ENCODE results near the gene OR10J4. TPM values are rescaled to one million over a fixed set of nuclear protein-coding genes. Genes with fewer than 3 reads are reported as not detected.

Gene OR10J4
- not detected for total RNA-seq

- Mint-ChIP-seq H3K9me3 (no peaks in the 10 kb centered on the region), H3K27me3 (no peaks in the 10 kb centered on the region), H3K4me1 (no peaks in the 10 kb centered on the region), H3K36me3 (ENCODE audit: low read depth) (no peaks in the 10 kb centered on the region), H3K4me3 (no peak within 1 kb of the TSS), H3K27ac (no peak within 1 kb of the TSS)
- POLR2A ChIA-PET = no interaction called here
- no peak for DNase-seq
- CTCF ChIA-PET = interaction anchor here (0.9 kb wide), 1 partner anchor 9 kb away, joined by 3 read pairs; no protein-coding TSS in a partner anchor
Observed at GRCh38 chr1:159431904-159432303, at the start of gene OR10J4. Gene OR10J4, plus strand, starts transcription at chr1:159432204.

GRCh38 chr1:159406821-159407220 is 25.2 kb upstream of the OR10J4 start:
- DNase-seq = no peak
- Mint-ChIP-seq H3K36me3 (ENCODE audit: low read depth) (no peaks in the 10 kb centered on the region), H3K27me3 (peaks cover 2% of the 10 kb centered on the region), H3K9me3 (no peaks in the 10 kb centered on the region), H3K4me3 (no peak overlapping the region), H3K27ac (no peak overlapping the region), H3K4me1 (no peaks in the 10 kb centered on the region)
- ChIA-PET POLR2A (no interaction called here), CTCF (no interaction called here)

GRCh38 chr1:159408862-159409400 is 23.1 kb upstream of the OR10J4 start:
- POLR2A ChIA-PET = no interaction called here
- H3K9me3 Mint-ChIP-seq = no peaks in the 10 kb centered on the region
- H3K27ac Mint-ChIP-seq = no peak overlapping the region
- no peak for DNase-seq
- no peaks in the 10 kb centered on the region for H3K27me3 Mint-ChIP-seq
- H3K4me1 Mint-ChIP-seq = no peaks in the 10 kb centered on the region
- no peaks in the 10 kb centered on the region for H3K36me3 Mint-ChIP-seq (ENCODE audit: low read depth)
- CTCF ChIA-PET = no interaction called here
- H3K4me3 Mint-ChIP-seq = no peak overlapping the region

GRCh38 chr1:159421821-159422220 is 10.2 kb upstream of the OR10J4 start:
- no peak overlapping the region for H3K4me3 Mint-ChIP-seq
- H3K27me3 Mint-ChIP-seq = peaks cover 2% of the 10 kb centered on the region
- peaks cover 17% of the 10 kb centered on the region for H3K9me3 Mint-ChIP-seq
- H3K4me1 Mint-ChIP-seq = no peaks in the 10 kb centered on the region
- POLR2A ChIA-PET = no interaction called here
- DNase-seq = no peak
- H3K27ac Mint-ChIP-seq = no peak overlapping the region
- no peaks in the 10 kb centered on the region for H3K36me3 Mint-ChIP-seq (ENCODE audit: low read depth)
- CTCF ChIA-PET = no interaction called here

GRCh38 chr1:159428536-159428935 is 3.5 kb upstream of the OR10J4 start:
- no peaks in the 10 kb centered on the region for H3K27me3 Mint-ChIP-seq

GRCh38 chr1:159429074-159429861 is 2.7 kb upstream of the OR10J4 start:
- no peaks in the 10 kb centered on the region for H3K36me3 Mint-ChIP-seq (ENCODE audit: low read depth)
- POLR2A ChIA-PET = no interaction called here
- CTCF ChIA-PET = no interaction called here
- no peaks in the 10 kb centered on the region for H3K9me3 Mint-ChIP-seq
- DNase-seq = no peak
- H3K27ac Mint-ChIP-seq = no peak overlapping the region
- H3K27me3 Mint-ChIP-seq = no peaks in the 10 kb centered on the region
- H3K4me3 Mint-ChIP-seq = no peak overlapping the region
- no peaks in the 10 kb centered on the region for H3K4me1 Mint-ChIP-seq

More at GRCh38 chr1:159428536-159428935, 3.5 kb upstream of the OR10J4 start:
- no peaks in the 10 kb centered on the region for H3K36me3 Mint-ChIP-seq (ENCODE audit: low read depth)
- no peaks in the 10 kb centered on the region for H3K9me3 Mint-ChIP-seq
- no peak overlapping the region for H3K4me3 Mint-ChIP-seq
- no peaks in the 10 kb centered on the region for H3K4me1 Mint-ChIP-seq
- no peak for DNase-seq
- CTCF ChIA-PET = no interaction called here
- POLR2A ChIA-PET = no interaction called here
- no peak overlapping the region for H3K27ac Mint-ChIP-seq

- no peak overlapping the region for H3K4me3 Mint-ChIP-seq
- no peak for DNase-seq
- H3K27ac Mint-ChIP-seq = no peak overlapping the region
- no peaks in the 10 kb centered on the region for H3K4me1 Mint-ChIP-seq
- CTCF ChIA-PET = no interaction called here
- no peaks in the 10 kb centered on the region for H3K9me3 Mint-ChIP-seq
- H3K36me3 Mint-ChIP-seq (ENCODE audit: low read depth) = no peaks in the 10 kb centered on the region
- no peaks in the 10 kb centered on the region for H3K27me3 Mint-ChIP-seq
- POLR2A ChIA-PET = no interaction called here
Observed at GRCh38 chr1:159430985-159431384, 1.0 kb upstream of the OR10J4 start.

- Mint-ChIP-seq H3K4me3 (no peak overlapping the region), H3K27ac (no peak overlapping the region), H3K9me3 (no peaks in the 10 kb centered on the region), H3K4me1 (no peaks in the 10 kb centered on the region), H3K27me3 (peaks cover 2% of the 10 kb centered on the region), H3K36me3 (ENCODE audit: low read depth) (no peaks in the 10 kb centered on the region)
- no peak for DNase-seq
- ChIA-PET POLR2A (no interaction called here), CTCF (no interaction called here)
Observed at GRCh38 chr1:159436469-159436868, 4.5 kb downstream of the OR10J4 start.

- ChIA-PET CTCF (no interaction called here), POLR2A (no interaction called here)
- H3K27me3 Mint-ChIP-seq = peaks cover 2% of the 10 kb centered on the region
- H3K36me3 Mint-ChIP-seq (ENCODE audit: low read depth) = no peaks in the 10 kb centered on the region
- H3K4me3 Mint-ChIP-seq = no peak within 1 kb of the TSS
- H3K4me1 Mint-ChIP-seq = no peaks in the 10 kb centered on the region
- no peak within 1 kb of the TSS for H3K27ac Mint-ChIP-seq
- no peaks in the 10 kb centered on the region for H3K9me3 Mint-ChIP-seq
- DNase-seq = no peak
Observed at GRCh38 chr1:159439422-159439821, 7.4 kb downstream of the OR10J4 start, which contains the start of gene OR10J1. Gene OR10J1, plus strand, starts transcription at chr1:159439722. Its CDS starts 70 bp downstream, at chr1:159439792.

GRCh38 chr1:159441360-159441759 is 9.4 kb downstream of the OR10J4 start:
- H3K4me1 Mint-ChIP-seq = no peaks in the 10 kb centered on the region
- no peak overlapping the region for H3K4me3 Mint-ChIP-seq
- ChIA-PET POLR2A (no interaction called here), CTCF (no interaction called here)
- DNase-seq = no peak
- H3K27me3 Mint-ChIP-seq = peaks cover 2% of the 10 kb centered on the region
- no peak overlapping the region for H3K27ac Mint-ChIP-seq
- no peaks in the 10 kb centered on the region for H3K9me3 Mint-ChIP-seq
- no peaks in the 10 kb centered on the region for H3K36me3 Mint-ChIP-seq (ENCODE audit: low read depth)

- H3K27me3 Mint-ChIP-seq = peaks cover 2% of the 10 kb centered on the region
- ChIA-PET POLR2A (no interaction called here), CTCF (interaction anchor here (0.6 kb wide), 1 partner anchor 1699 kb away, joined by 3 read pairs; no protein-coding TSS in a partner anchor)
- no peak overlapping the region for H3K4me3 Mint-ChIP-seq
- no peaks in the 10 kb centered on the region for H3K36me3 Mint-ChIP-seq (ENCODE audit: low read depth)
- H3K9me3 Mint-ChIP-seq = no peaks in the 10 kb centered on the region
- no peaks in the 10 kb centered on the region for H3K4me1 Mint-ChIP-seq
- H3K27ac Mint-ChIP-seq = no peak overlapping the region
- DNase-seq = no peak
Observed at GRCh38 chr1:159442428-159442827, 10.4 kb downstream of the OR10J4 start.

- H3K4me3 Mint-ChIP-seq = no peak overlapping the region
- no peaks in the 10 kb centered on the region for H3K4me1 Mint-ChIP-seq
- no peaks in the 10 kb centered on the region for H3K27me3 Mint-ChIP-seq
- no peak for DNase-seq
- CTCF ChIA-PET = interaction anchor here (0.6 kb wide), 1 partner anchor 1700 kb away, joined by 3 read pairs; no protein-coding TSS in a partner anchor
- H3K27ac Mint-ChIP-seq = no peak overlapping the region
- no peaks in the 10 kb centered on the region for H3K36me3 Mint-ChIP-seq (ENCODE audit: low read depth)
- POLR2A ChIA-PET = no interaction called here
- H3K9me3 Mint-ChIP-seq = no peaks in the 10 kb centered on the region
Observed at GRCh38 chr1:159443066-159443750, 11.2 kb downstream of the OR10J4 start.

- DNase-seq = no peak
- no peaks in the 10 kb centered on the region for H3K36me3 Mint-ChIP-seq (ENCODE audit: low read depth)
- POLR2A ChIA-PET = no interaction called here
- CTCF ChIA-PET = no interaction called here
- no peaks in the 10 kb centered on the region for H3K27me3 Mint-ChIP-seq
- H3K4me1 Mint-ChIP-seq = no peaks in the 10 kb centered on the region
- no peak overlapping the region for H3K27ac Mint-ChIP-seq
- H3K4me3 Mint-ChIP-seq = no peak overlapping the region
- H3K9me3 Mint-ChIP-seq = no peaks in the 10 kb centered on the region
Observed at GRCh38 chr1:159444511-159444910, 12.5 kb downstream of the OR10J4 start.
